ENCODE results near the gene TGFBR3.
"Not testable (repeated sequence)": the region's sequence is repeated elsewhere in the genome, so short reads cannot be mapped to it uniquely, and the experiment has no call there.

TGFBR3 gene

DNA sequence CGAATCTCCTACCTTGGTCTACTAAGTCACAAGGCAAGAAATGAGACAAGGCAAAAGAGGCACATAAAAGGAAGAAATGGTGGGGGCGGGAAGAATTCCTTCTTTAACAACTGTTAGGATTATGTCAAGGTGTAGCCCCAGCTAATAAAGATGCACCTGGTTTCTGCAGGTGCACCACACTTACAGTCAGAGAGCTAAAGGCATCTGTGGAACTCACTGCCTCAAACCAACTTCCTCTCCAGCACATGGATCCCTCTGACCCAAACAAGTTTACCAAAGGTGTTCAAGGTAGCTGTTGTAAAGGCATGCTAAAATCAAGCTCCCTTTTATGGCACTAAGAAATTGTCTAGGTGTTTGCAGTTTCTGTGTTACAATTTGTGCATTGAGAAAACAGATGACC is 38.1 kb downstream of the TGFBR3 start:
- no peak for DNase-seq (ENCODE audit: low spot score)

DNA sequence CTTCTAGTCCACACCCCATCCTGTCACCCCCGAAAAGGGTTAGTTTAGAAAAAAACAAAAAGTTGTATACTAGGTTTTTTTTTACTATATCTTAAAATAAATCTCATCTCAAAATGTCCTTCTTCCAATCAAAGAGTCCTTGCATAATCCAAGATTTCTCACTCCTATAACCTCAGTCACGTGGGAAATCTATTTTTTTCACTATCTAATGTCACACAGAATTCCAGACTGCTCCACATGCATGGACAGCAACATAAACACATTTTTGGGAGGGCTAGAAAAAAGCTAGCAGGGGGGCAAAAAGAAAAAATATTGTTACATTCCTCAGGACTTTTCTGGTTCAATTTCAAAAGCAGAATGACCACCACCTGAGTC is 39.3 kb downstream of the TGFBR3 start:
- DNase-seq (ENCODE audit: low spot score) = no peak

DNA sequence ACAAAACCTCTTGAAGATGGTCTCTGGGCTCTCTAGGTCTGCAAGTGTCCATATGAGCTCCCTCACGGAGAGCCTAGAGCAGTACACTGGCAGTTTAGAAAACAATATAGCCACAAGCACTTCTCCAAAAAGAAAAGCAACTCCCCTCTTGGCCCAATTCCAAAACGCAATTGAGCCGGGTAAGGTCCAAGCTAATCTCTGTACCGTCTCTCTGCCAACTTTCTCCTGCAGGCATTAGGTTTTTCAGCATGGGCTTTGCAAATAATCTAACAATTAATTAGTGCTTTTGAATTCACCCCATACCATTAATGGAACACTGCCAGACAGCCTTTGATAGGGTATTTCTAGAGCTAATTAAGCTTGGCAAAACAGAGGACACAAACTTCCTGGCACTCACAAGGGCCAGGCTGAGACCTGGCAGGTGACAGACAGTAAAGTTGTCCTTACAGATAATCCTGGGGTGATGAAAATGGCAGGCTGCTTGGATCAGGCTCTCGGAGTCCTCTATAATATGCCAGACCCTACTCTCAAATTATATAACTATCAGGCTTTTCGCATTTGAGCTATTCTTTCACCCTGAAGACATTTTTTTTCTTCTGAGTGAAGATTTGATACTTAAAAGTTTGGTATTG is 39.8 kb downstream of the TGFBR3 start:
- peak; percentile 27 for DNase-seq (ENCODE audit: low spot score)

DNA sequence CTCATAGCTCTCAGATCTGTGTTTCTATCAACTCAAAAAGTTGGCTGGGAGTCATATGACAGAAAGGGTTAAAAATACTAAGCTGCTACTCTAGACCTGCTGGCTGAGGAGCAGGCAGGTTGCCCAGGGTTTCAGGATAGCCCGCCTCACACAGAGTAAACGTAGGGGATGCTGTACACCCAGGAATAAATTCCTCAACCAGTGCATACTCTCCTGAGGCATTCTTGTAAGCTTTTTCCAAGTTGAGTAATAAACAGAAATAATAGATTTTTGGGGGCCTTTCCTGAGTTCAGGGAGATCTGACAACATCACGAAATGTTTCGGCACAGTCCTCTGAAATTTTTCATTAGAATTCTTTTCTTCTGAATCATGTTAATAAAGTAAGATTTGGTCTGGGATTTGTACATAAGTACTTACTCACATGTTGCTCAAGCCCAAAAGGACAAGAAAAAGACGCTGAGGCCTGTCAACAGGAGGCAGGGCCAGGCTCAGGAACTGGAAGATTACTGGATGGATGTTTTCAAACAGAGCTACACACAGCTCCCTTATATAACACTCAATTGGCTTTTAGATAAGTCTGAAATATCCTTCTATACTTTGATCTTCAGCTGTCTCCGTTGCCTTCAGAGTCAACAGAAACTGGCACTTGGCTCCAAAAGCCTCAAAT is 41.0 kb downstream of the TGFBR3 start:
- DNase-seq (ENCODE audit: low spot score) = no peak

DNA sequence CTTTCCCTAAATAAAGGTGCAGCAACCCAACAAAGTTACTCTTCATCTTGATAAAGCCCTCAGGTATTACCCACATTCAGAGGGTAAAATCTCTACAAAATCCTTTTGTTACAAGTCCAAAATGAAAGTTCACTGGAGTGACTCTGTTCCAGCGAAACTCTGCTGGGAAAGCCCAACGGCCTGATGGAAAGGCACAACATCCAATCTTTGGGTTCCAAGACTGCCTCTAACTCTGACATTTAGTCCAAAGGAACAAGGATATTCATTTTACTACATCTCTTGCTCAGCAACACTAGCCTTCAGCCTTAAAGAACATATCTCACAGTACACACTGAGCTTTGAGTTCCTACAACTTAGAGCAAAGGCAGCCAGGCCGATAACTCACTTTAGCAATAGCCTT is 42.1 kb downstream of the TGFBR3 start:
- no peak for DNase-seq (ENCODE audit: low spot score)

DNA sequence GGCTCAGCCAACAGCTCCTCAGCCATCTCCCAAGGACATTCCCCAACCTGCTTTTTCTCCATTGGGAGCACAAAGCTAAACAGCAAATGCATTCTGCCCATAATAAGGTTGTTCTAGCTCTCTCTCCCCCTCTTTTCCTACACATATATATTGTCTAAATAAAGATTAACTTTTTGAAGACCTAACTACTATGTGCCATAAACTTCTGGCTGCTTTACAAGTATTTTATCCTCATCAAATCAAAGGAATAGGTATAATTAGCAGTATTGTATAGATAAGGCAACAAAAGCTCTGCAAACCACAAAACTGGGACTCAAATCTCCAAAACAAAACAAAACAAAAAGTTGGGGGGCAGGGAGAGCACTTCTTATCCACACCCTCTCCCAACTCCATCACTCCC is 43.4 kb downstream of the TGFBR3 start:
- DNase-seq (ENCODE audit: low spot score) = no peak

DNA sequence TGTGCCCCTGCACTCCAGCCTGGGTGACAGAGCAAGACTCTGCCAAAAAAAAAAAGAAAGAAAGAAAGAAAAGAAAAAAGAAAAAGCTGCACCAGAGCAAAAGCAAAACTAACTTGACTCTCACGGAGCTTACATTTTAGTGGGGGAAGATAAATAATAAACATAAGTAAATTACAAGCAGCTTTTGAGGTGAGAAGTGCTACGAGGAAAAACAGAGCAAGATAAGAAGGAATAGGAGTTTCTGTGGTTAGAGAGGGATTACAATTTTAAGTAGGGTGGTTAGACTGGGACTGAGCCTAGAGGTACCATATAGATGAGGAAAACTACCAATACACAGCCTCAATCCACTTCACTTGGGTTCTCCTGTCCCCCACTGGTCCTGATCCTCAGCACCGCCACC is 43.9 kb downstream of the TGFBR3 start:
- DNase-seq (ENCODE audit: low spot score) = no peak

DNA sequence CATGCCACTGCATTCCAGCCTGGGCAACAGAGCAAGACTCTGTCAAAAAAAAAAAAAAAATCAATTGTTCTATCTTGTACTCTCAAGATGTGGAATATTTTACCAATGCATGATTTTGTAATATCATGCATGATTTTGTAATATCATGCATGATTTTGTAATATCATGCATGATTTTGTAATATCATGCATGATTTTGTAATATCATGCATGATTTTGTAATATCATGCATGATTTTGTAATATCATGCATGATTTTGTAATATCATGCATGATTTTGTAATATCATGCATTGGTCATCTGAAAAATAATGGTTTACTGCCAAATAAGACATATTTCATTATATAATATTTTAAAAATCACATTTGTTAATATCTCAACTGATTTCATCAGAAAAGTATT is 45.7 kb downstream of the TGFBR3 start:
- not testable (repeated sequence) for DNase-seq (ENCODE audit: low spot score)

DNA sequence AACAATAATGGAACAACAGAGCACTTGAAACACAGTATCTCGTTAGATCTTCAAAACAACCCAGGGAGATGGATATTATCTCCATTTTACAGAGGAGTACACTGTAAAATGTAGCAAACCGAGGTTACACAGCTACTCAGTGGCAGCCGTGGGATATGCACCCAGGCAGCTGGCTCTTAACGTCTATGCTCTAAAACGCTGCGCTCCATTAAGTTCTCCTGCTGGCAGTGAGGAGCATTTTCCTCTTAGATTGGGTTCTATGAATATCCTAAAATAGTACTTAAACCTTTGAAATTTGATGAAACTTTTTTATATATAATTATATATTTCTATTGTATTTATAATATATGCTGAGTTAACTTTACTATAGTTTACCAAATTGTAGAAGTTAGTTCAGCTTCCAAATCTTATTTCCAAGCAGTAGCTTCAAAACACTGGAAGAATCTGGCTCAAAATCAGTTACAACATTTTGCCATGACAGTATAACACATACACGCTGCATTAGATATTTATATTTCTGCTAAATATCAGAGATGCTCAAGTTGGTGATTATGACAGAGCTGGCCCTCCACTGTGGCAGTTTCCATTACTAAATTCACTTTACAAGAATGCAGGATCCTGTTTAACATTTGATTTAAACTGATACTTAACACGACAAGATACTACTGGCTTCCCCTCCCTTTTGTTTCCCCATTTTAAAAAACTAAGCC is 49.5 kb downstream of the TGFBR3 start:
- DNase-seq (ENCODE audit: low spot score) = no peak

DNA sequence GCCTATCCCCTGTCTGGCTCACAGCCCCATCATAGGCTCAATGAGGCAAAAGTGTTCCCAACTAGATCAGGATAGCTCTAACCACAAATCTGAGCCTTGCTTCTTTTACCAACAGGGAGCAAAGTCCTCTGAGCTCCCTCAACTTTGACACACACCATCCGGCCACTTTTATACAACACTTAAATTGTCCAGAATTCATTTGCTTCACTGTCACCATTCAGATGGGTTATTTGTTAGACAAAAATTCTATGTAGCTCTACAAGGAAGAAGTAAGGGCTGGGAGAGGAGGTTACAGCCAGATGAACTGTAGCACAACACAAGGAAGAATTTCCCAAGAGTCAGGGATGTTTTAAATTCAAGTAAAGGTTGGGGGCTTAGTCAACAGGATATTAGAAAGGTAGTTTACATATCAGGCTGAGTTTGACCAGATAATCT is 50.8 kb downstream of the TGFBR3 start:
- DNase-seq (ENCODE audit: low spot score) = no peak

DNA sequence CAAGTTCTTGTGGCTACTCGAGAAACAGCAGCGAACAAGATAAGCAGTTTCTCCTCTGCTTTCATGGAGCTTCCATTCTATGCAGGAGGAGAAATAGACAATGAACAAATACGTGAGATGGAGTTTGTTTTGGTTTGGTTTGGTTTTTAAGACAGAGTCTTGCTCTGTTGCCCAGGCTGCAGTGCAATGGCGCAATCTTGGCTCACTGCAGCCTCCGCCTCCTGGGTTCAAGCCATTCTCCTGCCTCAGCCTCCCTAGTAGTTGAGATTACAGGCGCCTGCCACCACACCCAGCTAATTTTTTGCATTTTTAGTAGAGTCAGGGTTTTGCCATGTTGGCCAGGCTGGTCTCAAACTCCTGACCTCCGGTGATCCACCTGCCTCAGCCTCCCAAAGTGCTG is 51.4 kb downstream of the TGFBR3 start:
- DNase-seq (ENCODE audit: low spot score) = not testable (repeated sequence)

DNA sequence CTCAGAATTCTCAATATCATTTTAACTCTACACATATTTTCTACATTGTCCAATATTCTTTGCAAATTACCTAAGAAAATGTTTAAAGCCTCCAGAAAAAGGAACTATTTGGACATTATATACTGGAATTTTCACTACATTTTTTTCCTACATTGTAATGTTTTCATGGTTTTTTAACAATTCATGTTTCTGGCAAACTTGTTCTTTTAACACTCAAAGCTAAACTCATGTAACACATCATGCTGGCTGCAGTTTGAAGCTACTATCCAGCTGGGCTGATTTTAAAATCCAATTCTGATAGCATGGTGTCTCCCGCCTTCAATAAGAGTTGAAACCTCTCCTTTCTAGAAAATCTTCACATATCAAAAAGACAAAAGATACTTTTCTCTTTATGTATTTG is 52.0 kb downstream of the TGFBR3 start:
- DNase-seq (ENCODE audit: low spot score) = no peak

DNA sequence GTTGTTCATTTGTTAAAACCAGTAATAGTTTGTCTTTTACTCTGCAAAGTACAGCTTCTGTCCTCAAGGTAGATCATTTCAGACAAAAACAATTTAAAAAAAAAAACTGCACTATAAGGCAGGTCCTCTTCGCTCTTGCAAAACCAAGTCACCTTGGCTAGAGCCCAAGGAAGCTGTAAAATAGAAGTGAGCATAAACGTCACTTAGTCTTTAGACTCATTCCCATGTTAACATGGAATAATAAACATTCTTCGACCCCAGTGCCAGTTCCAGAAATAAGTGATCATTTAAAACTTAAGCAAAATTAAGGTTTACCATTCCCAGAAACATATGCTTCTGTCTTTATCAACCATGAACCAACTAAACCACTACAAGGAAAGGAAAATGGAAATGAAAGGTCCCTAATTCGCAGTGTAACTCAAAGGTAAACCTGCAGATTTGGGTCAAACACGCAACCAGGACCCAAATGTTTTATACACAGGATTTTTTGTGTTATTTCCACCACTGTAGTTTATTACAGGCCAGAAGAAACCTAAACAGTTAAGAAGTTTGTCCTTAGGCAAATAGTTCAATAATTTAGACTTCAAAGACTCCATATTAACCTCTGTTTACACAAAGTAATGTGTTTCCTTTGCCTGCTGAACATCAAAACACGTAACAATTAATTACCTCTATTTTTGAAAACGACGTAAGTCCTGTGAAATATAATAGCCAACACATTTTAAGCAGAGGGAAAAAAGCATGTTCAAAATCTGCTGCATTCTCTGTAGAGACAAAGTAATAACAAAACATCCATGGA is 54.6 kb downstream of the TGFBR3 start:
- DNase-seq (ENCODE audit: low spot score) = no peak

DNA sequence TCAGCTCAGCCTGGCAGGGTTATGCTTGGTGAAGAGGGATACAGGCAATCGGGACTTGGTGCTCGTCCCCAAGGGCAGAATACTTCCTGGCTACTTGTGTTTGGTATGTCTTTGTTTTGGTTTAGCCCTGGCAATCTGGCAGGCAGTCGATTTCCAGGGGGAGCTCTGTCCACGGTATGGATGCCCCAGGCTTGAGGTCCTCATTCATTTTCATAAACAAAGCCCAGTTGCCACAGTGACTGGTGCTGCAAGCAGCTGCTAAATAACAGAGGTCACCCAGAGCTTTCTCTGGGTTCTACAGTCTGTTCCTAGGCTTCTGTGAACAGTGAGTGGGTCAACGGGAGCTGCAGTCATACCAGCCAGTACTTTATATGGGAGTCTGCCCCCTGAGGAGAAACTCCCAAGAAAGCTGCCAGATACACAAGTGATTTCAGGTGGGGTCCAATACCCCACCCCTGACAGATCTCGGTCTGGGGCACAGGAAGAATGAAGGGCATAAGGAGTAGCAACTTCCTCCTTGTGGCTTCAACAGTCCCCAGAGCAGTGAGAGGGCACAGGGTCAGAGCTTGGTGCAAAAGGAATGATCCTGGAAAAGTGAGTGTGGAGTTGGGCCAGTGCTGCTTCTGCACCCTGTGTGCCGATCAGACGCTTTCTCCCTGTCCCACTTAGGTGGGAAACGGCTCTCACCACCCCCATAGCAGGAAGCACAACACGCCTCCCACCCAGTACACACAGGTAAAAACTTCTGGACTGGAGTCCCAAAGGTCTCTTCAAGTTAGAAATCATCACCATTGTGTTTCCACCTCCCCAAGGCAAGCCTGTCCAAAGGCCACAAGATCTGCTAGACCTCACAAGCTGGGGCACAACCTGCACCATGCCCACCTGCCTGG is 55.5 kb downstream of the TGFBR3 start:
- peak; percentile 47 for DNase-seq (ENCODE audit: low spot score)

DNA sequence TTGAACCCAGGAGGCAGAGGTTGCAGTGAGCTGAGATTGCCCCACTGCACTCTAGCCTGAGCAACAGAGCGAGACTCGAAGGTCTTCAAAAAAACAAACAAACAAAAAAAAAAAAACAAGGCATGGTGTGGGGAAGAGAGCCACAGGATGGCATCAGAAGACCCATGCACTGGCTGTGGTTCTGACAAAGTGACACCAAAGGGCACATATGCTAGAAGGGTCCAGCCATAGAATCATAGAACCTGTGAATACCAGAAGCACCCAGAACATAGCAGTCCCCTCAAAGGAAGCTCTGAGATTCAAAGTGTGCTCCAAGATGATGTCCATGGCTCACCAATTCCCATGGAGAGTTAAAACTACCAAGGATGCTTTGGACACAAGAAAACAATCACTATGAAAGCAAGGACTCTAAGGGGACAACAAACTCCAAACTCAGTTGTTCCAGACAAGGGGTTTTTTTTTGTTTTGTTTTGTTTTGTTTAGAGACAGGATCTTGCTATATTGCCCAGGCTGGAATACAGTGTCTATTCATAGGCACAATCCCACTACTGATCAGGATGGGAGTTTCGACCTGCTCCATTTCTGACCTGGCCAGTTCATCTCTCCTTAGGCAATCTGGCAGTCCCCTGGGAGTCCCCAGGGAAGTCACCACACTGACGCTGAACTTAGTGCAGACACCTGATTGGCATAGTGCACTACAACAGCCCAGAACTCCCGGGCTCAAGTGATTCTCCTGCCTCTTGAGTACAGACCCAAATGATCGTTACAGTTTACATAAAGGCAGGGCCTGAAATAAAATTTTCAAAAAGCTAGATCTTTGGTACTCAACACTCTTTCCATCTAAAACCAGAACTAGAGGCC is 56.4 kb downstream of the TGFBR3 start:
- no peak for DNase-seq (ENCODE audit: low spot score)

DNA sequence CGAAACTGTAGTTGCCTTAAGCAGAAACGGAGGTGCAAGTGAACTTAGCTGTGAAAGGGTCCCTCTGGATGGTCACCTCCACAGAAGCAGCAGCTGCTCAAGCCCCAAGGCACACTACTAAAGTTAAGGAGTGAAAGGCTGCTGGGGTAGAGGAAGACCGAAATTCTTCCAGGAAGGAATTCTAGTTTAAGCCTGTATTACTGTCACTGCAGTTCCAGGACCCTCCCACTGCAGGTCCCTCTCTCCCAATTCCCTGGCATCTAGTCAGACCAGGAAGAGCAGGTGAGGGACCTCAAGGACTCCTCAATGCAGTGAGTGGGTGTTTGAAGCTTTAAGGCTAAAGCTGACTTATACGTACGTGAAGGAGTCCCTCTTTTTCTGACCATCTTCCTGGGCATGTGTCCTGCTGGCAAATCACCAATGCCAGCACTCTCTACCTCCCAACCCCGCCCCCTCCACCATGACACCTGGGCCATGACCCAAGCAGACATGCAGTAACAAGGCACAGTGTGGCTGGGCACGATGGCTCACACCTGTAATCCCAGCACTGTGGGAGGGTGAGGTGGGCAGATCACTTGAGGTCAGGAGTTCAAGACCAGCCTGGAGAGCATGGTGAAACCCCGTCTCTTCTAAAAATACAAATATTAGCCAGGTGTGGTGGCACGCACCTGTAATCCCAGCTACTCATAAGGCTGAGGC is 57.2 kb downstream of the TGFBR3 start:
- no peak for DNase-seq (ENCODE audit: low spot score)

DNA sequence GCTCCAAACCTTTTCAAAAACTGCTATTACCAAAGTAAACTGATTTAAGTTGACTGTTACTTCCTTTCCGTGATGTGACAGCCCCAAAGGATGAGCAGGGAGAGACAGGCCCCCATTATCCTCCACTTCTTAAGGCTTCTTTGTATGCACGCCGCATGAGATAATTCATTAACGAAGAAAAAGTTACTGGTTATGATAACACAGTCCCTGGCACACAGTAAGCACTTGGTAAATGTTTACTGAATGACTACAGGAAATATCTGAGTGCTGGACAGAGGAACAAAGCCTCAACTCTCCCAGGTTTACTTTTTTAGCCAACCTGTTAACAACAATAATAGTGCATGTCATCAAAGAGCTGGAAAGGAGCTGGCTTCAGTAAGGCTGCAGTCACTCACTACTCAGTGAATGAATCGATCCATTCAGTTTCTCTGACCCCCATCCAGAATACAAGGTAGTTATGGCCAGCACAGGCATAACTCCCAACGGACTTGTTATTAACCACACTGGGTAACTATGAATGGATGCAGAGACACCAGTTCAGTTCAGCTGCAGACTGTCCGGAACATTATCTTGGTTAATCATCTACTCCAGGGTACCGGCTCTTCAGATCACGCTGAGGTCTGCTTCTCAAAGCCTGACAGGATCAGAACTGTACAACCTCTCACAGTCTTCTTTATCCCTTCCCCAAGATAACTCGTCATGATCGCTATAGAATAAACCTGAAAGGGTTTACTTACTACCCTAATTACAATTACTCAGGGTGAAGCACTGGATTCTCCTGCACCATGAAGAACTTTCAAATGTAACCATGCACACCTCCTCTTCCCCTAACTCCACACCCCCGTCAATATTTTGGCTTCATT is 58.3 kb downstream of the TGFBR3 start:
- DNase-seq (ENCODE audit: low spot score) = no peak

DNA sequence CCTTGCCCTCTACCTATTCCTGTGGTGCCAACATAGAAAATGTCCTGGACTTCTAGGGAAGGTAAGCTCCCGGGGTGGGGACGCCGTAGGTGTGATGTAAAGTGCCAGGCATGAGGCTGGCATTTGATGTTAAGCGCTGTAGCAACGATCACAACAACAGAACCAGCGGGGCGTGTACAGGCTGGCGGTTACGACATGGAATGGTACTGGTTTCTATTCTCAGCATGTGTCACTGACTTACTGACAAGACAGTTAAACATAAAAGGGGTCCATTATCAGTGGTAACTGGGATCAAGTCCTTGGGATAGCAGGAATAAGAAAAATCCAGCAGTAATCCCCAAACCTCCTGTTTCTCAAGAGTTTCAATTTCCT is 58.9 kb downstream of the TGFBR3 start:
- DNase-seq (ENCODE audit: low spot score) = no peak

DNA sequence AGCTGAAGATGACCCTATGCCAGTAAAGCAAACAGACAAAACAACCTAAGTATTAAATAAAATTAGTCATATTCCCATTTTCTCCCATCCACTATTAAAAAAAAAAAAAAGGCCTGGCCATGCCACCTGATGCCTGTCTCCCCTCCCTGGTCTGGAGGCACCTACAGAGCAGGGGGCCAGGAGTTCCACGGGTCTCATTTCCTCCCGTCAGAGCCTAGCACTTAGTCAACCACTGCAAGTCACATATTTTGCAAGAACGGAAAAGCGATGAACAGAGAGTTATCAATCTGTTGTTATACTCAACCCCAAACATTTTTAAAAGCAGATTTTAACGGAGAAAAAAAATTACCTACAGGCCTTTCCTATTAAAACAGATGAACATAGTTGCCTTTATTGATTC is 59.3 kb downstream of the TGFBR3 start:
- no peak for DNase-seq (ENCODE audit: low spot score)
